Muscle of leg (tissue), 11 donors: ENCODE results near the gene GDPD2. TPM values are rescaled to one million over a fixed set of nuclear protein-coding genes. Genes with fewer than 3 reads are reported as not detected.

Experiments used
- DNase-seq: peaks from one replicate; pipeline ENCODE4 v3.0.0; 2013
- H3K27ac ChIP-seq: one replicate; pipeline ENCODE4 v1.5.1; 2013; ENCODE audit warnings: mild to moderate bottlenecking, low read length, control low read depth
- H3K27me3 ChIP-seq: one replicate; pipeline ENCODE4 v1.6.1; 2013; ENCODE audit warnings: low read length; ENCODE audit not compliant: control insufficient read depth, insufficient read depth
- H3K36me3 ChIP-seq: one replicate; pipeline ENCODE4 v1.6.1; 2013; ENCODE audit warnings: low read length; ENCODE audit not compliant: control insufficient read depth, insufficient read depth
- H3K4me1 ChIP-seq: one replicate; pipeline ENCODE4 v1.6.1; 2013; ENCODE audit warnings: low read length; ENCODE audit not compliant: control insufficient read depth, insufficient read depth
- H3K4me3 ChIP-seq: one replicate; pipeline ENCODE4 v1.5.1; 2013; ENCODE audit warnings: low read length, control low read depth
- H3K9me3 ChIP-seq: replicated peaks from 2 replicates; pipeline ENCODE4 v1.6.1; 2013; ENCODE audit warnings: low read depth, low read length; ENCODE audit not compliant: control insufficient read depth
- WGBS: methylation state at CpG from one replicate; pipeline ENCODE4 v1.1.5; 2013; ENCODE audit warnings: missing lambda C conversion rate; ENCODE audit not compliant: insufficient coverage; 5-methylcytosine and 5-hydroxymethylcytosine counted together
- polyA plus RNA-seq, 8 donors: library from polyadenylated mRNA; unstranded; fragments of 120-200 nt; gene quantifications; one replicate each; pipeline versions ENCODE4 v1.2.1 to v1.2.3, GENCODE V29; 2013; ENCODE audit warnings: inconsistent platforms in 1 of 8, low replicate concordance in 1 of 8; ENCODE audit not compliant: insufficient read length in 8 of 8, insufficient read depth in 1 of 8
- total RNA-seq: library from RNA; stranded (reverse); fragments of 120-200 nt; gene quantifications from one replicate; pipeline ENCODE4 v1.2.4, GENCODE V29; 2013

GDPD2 gene
- total and polyA plus RNA-seq, 9 donors = 0.09 to 1.0 (median 0.49) TPM

- Histone ChIP-seq H3K9me3 (no peaks in the 10 kb centered on the region), H3K27me3 (no peaks in the 10 kb centered on the region), H3K36me3 (no peaks in the 10 kb centered on the region), H3K4me1 (no peaks in the 10 kb centered on the region), H3K4me3 (no peak overlapping the region), H3K27ac (no peak overlapping the region)
- peak; percentile 10 for DNase-seq
- WGBS = 62% methylated on average over 1 of the region's 3 CpGs
Measured at GRCh38 chrX:70470850-70471289, 47.8 kb downstream of the GDPD2 start.

GRCh38 chrX:70476166-70476933 is 53.2 kb downstream of the GDPD2 start:
- H3K9me3 ChIP-seq = no peaks in the 10 kb centered on the region
- no peak overlapping the region for H3K4me3 ChIP-seq
- DNase-seq = no peak
- H3K36me3 ChIP-seq = no peaks in the 10 kb centered on the region
- H3K27ac ChIP-seq = no peak overlapping the region
- peaks cover 18% of the 10 kb centered on the region for H3K27me3 ChIP-seq
- H3K4me1 ChIP-seq = peaks cover 20% of the 10 kb centered on the region
- WGBS = 48% methylated on average over 3 of the region's 5 CpGs

- no peak for DNase-seq
Measured at GRCh38 chrX:70476934-70477733, 54.0 kb downstream of the GDPD2 start.

GRCh38 chrX:70477734-70478075 is 54.6 kb downstream of the GDPD2 start:
- no peaks in the 10 kb centered on the region for H3K9me3 ChIP-seq
- no peaks in the 10 kb centered on the region for H3K36me3 ChIP-seq
- peaks cover 18% of the 10 kb centered on the region for H3K27me3 ChIP-seq
- no peak for DNase-seq
- WGBS = no CpG with 5 or more reads among the region's 4 CpGs
- H3K4me3 ChIP-seq = no peak overlapping the region
- no peak overlapping the region for H3K27ac ChIP-seq
- peaks cover 20% of the 10 kb centered on the region for H3K4me1 ChIP-seq

More at GRCh38 chrX:70476934-70477733, 54.0 kb downstream of the GDPD2 start:
- Histone ChIP-seq H3K27me3 (peaks cover 18% of the 10 kb centered on the region), H3K36me3 (no peaks in the 10 kb centered on the region), H3K9me3 (no peaks in the 10 kb centered on the region), H3K27ac (no peak overlapping the region), H3K4me3 (no peak overlapping the region), H3K4me1 (peaks cover 20% of the 10 kb centered on the region)
- 20% methylated on average over 1 of the region's 13 CpGs for WGBS

- peak; percentile 31 for DNase-seq
- no peaks in the 10 kb centered on the region for H3K9me3 ChIP-seq
- H3K27ac ChIP-seq = peak overlapping the region; percentile 29
- H3K4me3 ChIP-seq = no peak overlapping the region
- H3K36me3 ChIP-seq = no peaks in the 10 kb centered on the region
- H3K27me3 ChIP-seq = peaks cover 18% of the 10 kb centered on the region
- WGBS = 44% methylated on average over 1 of the region's 10 CpGs
- peaks cover 20% of the 10 kb centered on the region for H3K4me1 ChIP-seq
Measured at GRCh38 chrX:70478526-70479245, 55.6 kb downstream of the GDPD2 start.

GRCh38 chrX:70479247-70479921 is 56.3 kb downstream of the GDPD2 start:
- Histone ChIP-seq H3K36me3 (no peaks in the 10 kb centered on the region), H3K27ac (peak overlapping the region; percentile 29), H3K27me3 (peaks cover 18% of the 10 kb centered on the region), H3K9me3 (no peaks in the 10 kb centered on the region), H3K4me1 (peaks cover 20% of the 10 kb centered on the region), H3K4me3 (no peak overlapping the region)
- WGBS = no CpG with 5 or more reads among the region's 4 CpGs
- no peak for DNase-seq

GRCh38 chrX:70479922-70480659 is 57.0 kb downstream of the GDPD2 start:
- WGBS = 35% methylated on average over 3 of the region's 6 CpGs
- Histone ChIP-seq H3K4me3 (no peak overlapping the region), H3K27ac (no peak overlapping the region)

GRCh38 chrX:70480660-70481018 is 57.5 kb downstream of the GDPD2 start:
- no peak overlapping the region for H3K27ac ChIP-seq
- 33% methylated on average over 1 of the region's 9 CpGs for WGBS
- DNase-seq = peak; percentile 29
- H3K36me3 ChIP-seq = no peaks in the 10 kb centered on the region
- H3K9me3 ChIP-seq = no peaks in the 10 kb centered on the region
- peaks cover 22% of the 10 kb centered on the region for H3K27me3 ChIP-seq
- no peak overlapping the region for H3K4me3 ChIP-seq
- H3K4me1 ChIP-seq = peaks cover 20% of the 10 kb centered on the region

More at GRCh38 chrX:70479922-70480659, 57.0 kb downstream of the GDPD2 start:
- no peaks in the 10 kb centered on the region for H3K36me3 ChIP-seq
- H3K4me1 ChIP-seq = peaks cover 20% of the 10 kb centered on the region
- DNase-seq = no peak
- H3K9me3 ChIP-seq = no peaks in the 10 kb centered on the region
- peaks cover 22% of the 10 kb centered on the region for H3K27me3 ChIP-seq

GRCh38 chrX:70481471-70482270 is 58.6 kb downstream of the GDPD2 start:
- Histone ChIP-seq H3K4me1 (peaks cover 20% of the 10 kb centered on the region), H3K27ac (no peak overlapping the region), H3K36me3 (no peaks in the 10 kb centered on the region), H3K4me3 (no peak overlapping the region), H3K27me3 (peaks cover 19% of the 10 kb centered on the region), H3K9me3 (no peaks in the 10 kb centered on the region)
- no peak for DNase-seq
- WGBS = 87% methylated on average over 3 of the region's 8 CpGs
